GM19455 (cell line): Measurements from ENCODE around the gene LMBR1L.
"Not testable (repeated sequence)": the region's sequence is repeated elsewhere in the genome, so short reads cannot be mapped to it uniquely, and the experiment has no call there.

Source experiments
- ATAC-seq: cut with Tn5 transposase; IDR thresholded peaks from one replicate; pipeline ENCODE4 v1.9.1; 2021; ENCODE audit not compliant: unreplicated experiment

The LMBR1L gene

DNA sequence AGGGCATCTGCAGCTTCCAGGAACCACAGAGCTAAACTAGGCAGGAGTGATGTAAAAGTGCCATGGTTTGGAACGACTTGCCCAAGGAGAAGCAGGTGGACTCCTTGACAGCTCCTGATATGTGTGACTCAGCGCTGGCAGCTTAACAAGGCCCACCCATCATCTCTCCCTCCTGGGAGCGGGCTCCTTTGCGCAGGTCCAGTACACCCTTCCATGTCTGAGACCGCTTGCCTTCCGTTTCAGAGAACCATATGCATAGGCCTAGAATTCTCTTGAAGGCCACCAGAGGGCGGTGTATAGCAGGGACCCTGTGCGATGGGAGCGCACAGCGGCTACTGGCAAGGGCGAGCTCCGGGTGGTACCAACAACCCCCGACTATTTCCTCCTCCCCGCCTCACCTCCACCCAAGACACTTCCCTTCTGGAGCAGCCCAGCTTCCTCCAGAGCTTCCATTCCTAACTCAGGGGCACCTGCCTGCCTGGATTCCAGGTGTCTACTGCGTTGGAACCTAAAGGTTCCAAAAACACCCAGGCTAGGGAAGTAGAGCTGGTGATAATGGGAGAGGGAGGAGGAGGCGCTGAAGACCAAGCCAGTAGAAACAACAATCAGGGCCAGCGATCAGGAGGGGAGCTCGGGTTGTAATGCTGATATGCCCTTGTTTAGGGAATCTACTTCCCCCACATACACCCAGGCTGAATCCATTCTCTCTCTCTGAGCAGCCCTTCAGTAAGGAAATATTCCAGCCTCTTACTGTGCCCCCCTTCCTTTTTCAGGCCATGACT lies 22.3 kb downstream of the LMBR1L start:
- ATAC-seq, result no peak

- no peak for ATAC-seq
These were observed 24.5 kb downstream of the LMBR1L start for GRCh38 chr12:49086116-49086515.

GRCh38 chr12:49084438-49084837 lies 26.2 kb downstream of the LMBR1L start:
- ATAC-seq, result no peak

- ATAC-seq, result no peak
These were observed 30.9 kb downstream of the LMBR1L start for GRCh38 chr12:49079793-49080192.

DNA sequence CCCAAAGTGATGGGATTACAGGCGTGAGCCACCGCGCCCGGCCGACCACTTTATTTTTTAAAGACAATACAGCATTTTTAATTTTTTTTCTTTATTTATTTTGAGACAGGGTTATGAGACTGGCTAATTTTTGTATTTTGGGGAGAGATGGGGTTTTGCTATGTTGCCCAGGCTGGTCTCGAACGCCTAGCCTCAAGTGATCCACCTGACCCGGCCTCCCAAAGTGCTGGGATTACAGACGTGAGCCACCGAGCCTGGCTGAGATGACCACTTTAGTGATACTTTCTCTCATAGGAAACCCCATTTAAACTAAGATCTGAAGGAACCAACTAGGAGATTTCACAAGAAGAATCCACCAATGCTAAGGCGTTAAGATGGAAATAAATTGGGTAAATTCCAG lies 39.7 kb downstream of the LMBR1L start:
- ATAC-seq, result no peak

DNA sequence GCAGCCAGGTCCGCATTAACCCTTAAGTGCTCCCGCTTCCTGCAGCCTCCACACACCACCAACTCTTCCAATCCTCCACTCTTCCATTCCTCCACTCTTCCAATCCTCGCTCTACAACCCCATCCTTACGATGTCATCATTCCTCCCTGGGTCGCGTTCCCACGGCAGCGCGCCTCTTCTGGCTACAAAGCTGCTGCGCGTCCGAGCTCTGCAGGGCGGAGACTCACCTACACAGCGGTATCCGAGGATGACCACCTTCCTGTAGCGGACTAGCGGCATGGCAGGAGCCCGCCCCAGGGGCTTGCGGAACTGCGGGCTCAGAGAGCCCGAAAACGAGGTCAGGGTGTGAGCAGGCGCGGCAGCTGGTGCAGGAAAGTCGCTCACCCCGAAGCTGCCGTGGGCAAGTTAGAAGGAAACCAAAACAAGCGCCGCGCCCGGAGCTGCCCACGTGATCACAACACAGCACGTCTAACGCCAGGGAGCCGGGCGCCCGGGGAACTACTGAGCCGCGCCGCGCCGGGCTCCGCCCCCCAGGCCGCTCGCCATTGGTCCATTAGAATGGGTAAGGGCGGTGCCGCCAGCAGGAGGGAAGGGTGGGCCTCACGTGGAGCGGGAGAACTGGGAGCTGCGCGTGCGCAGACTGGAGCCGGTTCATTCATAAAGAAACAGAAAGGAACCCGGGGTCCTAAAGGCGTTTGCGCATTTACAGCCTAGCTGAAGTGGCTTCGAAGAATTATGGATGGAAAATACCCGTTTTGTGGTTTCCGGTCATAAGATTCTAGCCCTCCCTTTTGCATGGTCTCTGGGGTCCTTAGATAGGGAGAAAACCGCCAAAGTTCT lies 40.9 kb downstream of the LMBR1L start, which contains the start of gene RHEBL1:
Gene RHEBL1 (minus strand): TSS at position 473 of the 840 bp plus-strand sequence. CDS start 194 bp downstream, at position 279.
- ATAC-seq, result peak; percentile 97

GRCh38 chr12:49068879-49069506 lies 41.7 kb downstream of the LMBR1L start:
- ATAC-seq, result no peak

GRCh38 chr12:49066120-49066519 lies 44.5 kb downstream of the LMBR1L start:
- no peak for ATAC-seq

DNA sequence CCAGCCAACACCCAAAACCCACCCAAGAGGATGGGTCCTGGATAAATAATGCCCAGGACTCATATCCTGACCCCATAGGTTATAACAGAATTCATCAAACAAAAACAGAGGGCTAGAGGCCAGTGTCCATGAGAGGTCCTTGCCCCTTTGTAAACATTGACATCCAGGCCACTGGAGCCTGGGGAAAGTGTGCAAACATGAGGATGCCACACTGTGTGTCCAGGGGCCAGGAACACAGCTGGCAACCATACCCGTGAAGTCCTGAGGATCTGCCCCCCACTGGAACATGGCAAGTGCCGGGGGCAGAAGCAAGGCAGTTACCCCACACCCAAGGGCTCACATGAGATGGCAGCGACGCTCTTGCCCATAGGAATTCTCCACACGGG lies 45.9 kb downstream of the LMBR1L start:
- ATAC-seq, result no peak

DNA sequence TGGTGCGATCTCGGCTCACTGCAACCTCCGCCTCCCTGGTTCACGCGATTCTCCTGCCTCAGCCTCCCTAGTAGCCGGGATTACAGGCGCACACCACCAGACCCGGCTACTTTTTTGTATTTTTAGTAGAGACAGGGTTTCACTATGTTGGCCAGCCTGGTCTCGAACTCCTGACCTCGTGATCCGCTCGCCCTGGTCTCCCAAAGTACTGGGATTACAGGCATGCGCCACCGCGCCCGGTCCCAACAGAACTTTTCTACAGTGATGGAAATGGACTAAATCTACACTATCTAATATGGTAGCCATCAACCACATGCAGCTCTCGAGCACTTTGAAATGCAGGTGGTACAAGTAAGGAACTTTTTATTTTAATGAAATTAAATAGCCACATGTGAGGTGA lies 48.7 kb downstream of the LMBR1L start:
- not testable (repeated sequence) for ATAC-seq

DNA sequence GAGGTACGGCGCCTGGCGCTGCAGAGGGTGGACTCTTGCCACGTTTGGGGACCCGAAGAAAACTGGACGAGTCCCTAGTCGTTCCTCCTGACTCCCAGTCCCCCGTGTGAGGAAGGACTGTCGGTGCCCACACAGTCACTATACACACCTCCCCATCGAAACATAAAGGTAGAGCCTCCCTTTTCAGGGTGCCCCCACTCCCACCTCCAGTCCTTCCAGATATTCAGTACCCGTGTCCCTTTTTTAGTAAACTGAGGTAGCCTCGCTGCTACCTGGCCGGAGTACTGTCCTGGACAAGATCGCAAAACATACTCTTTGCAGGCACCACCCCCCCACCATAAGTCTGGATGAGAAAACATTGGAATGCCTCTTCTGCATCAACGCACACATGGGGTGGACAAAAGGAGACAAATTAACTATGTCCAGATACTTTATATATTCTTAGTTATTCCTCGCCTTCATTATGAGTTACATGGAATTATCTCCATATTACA lies 49.4 kb downstream of the LMBR1L start:
- ATAC-seq, result no peak

GRCh38 chr12:49060237-49061156 lies 50.1 kb downstream of the LMBR1L start, which contains the start of gene KMT2D:
TSS of gene KMT2D (minus strand) at chr12:49060794. CDS start at chr12:49055324, 5,470 bp downstream.
- peak; percentile 56 for ATAC-seq

GRCh38 chr12:49059299-49060171 lies 51.1 kb downstream of the LMBR1L start:
- ATAC-seq, result peak; percentile 10

DNA sequence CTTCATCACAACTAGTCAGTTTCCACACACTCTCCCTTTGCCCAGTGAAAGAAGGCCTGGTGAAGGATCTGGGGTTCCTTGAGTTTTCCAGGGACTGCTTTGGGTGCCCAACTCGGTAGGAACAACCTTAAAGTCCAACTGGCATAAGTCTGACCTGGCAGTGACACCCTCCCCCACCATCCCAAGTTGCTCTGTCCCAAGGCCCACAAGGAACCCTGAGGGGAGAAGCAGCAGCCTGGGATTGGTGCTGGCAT lies 51.7 kb downstream of the LMBR1L start:
- no peak for ATAC-seq

- no peak for ATAC-seq
These were observed 52.1 kb downstream of the LMBR1L start for GRCh38 chr12:49058366-49059044.

DNA sequence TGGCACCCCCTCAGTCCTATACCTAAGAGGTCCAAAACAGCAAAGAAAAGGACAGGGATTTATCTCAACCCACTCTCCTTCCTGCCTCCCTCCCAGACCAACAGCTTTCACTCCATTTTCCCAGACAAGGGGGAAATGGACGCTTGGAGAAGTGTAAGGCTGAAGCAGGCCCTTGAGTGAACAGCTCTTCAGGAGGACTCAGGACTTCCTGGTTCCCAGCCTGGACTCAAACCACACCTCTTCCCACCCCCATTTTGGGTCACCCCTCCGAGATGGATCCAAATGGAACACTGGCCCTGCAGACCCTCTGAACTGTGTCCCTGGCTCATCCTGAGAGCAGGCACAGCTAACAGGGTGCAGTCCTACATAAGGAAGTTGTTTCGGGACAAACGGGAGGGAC lies 52.8 kb downstream of the LMBR1L start:
- no peak for ATAC-seq

DNA sequence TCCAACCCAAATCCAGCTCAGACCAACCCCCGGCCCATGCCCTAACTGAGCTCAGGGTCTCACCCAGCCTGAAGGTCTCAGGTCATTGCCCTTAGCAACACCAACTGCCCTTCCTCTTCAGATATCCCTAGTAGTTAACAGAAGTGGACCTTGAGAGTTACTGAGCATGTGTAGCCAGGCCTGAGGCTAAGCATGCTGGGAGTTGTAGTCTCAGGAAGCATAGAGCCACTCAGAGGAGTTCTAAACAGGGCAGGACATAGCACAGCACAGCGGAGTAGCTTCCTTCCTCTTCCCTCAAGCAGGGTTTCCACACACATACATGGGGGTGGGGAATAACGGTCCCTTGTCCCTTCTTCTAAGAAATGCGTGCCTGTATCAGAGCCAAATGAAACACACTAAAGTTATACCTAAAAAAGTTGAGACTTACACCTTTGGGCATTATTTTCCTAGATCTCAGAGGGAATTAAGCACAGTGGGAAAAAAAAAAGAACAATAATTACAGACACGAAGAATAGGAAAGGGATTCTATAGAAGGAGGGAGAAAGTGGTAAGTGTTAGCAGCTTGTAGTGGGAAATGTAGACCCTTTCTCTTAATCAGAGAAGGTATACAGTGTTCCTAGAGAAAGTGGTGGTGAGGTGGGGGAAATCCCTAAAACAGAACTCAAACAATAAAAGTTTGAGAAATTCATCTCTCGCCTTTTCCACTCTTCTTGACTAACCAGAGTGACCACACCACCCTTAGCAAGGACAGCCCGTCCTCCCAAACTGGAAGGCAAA lies 54.5 kb downstream of the LMBR1L start:
- ATAC-seq, result peak; percentile 60

- no peak for ATAC-seq
These were observed 55.6 kb downstream of the LMBR1L start for GRCh38 chr12:49055092-49055491.
